C4-2B (cell line): ENCODE measurements around the gene PLCH2.

Source experiments
- CTCF ChIP-seq: fragments of 450-650 bp; conservative IDR thresholded peaks from 2 replicates; pipeline ENCODE4 v1.5.1; 2017; ENCODE audit warnings: mild to moderate bottlenecking
- ZFX ChIP-seq: fragments of 450-650 bp; IDR thresholded peaks from 2 replicates; pipeline ENCODE4 v1.6.1; 2017

GRCh38 chr1:2462819-2463218 lies 13.3 kb upstream of the PLCH2 start:
- TF ChIP-seq CTCF = no peak
- no peak for TF ChIP-seq ZFX
